ENCODE measurements around the gene MAP3K6. TPM values are rescaled to one million over a fixed set of nuclear protein-coding genes. Genes with fewer than 3 reads are reported as not detected.

MAP3K6 gene
- polyA plus RNA-seq, 1 experiment = 7.6 TPM

GRCh38 chr1:27380766-27381733, 14.3 kb upstream of the MAP3K6 start:
- Histone ChIP-seq H3K27me3 (ENCODE audit: control insufficient read depth, insufficient read depth, low read length) (peaks cover 19% of the 10 kb centered on the region), H3K27ac (ENCODE audit: low read depth, low read length) (peak overlapping the region; percentile 2), H3K9me3 (ENCODE audit: control insufficient read depth, insufficient read depth, low read length) (no peaks in the 10 kb centered on the region), H3K4me3 (ENCODE audit: low read depth, low read length) (no peak overlapping the region)
- POLR2A ChIA-PET = no interaction called here
- CTCF ChIA-PET = interaction anchor here (0.9 to 1.5 kb wide), 3 partner anchors 23 to 81 kb away, joined by 3 to 4 read pairs (median 3); no protein-coding TSS in a partner anchor
- TF ChIP-seq CTCF (IDR thresholded peaks at IDR 0.05; ENCODE audit: low read depth, low read length) = no peak
- DNase-seq (ENCODE audit: low read depth, low spot score) = no peak

GRCh38 chr1:27380224-27380623, 13.5 kb upstream of the MAP3K6 start:
- Histone ChIP-seq H3K4me3 (ENCODE audit: low read depth, low read length) (no peak overlapping the region), H3K9me3 (ENCODE audit: control insufficient read depth, insufficient read depth, low read length) (no peaks in the 10 kb centered on the region), H3K27me3 (ENCODE audit: control insufficient read depth, insufficient read depth, low read length) (peaks cover 21% of the 10 kb centered on the region), H3K27ac (ENCODE audit: low read depth, low read length) (no peak overlapping the region)
- no peak for DNase-seq (ENCODE audit: low read depth, low spot score)
- TF ChIP-seq CTCF (IDR thresholded peaks at IDR 0.05; ENCODE audit: low read depth, low read length) = no peak
- ChIA-PET POLR2A (no interaction called here), CTCF (no interaction called here)

- POLR2A ChIA-PET = no interaction called here
- CTCF ChIA-PET = no interaction called here
- H3K9me3 ChIP-seq (ENCODE audit: control insufficient read depth, insufficient read depth, low read length) = no peaks in the 10 kb centered on the region
These were observed 12.9 kb upstream of the MAP3K6 start for GRCh38 chr1:27379564-27380122.

GRCh38 chr1:27377760-27378495, 11.2 kb upstream of the MAP3K6 start:
- no peaks in the 10 kb centered on the region for H3K9me3 ChIP-seq (ENCODE audit: control insufficient read depth, insufficient read depth, low read length)
- no peak overlapping the region for H3K4me3 ChIP-seq (ENCODE audit: low read depth, low read length)
- TF ChIP-seq CTCF (IDR thresholded peaks at IDR 0.05; ENCODE audit: low read depth, low read length) = no peak
- H3K27me3 ChIP-seq (ENCODE audit: control insufficient read depth, insufficient read depth, low read length) = peaks cover 24% of the 10 kb centered on the region
- H3K27ac ChIP-seq (ENCODE audit: low read depth, low read length) = no peak overlapping the region
- POLR2A ChIA-PET = interaction anchor here (1.5 kb wide), 1 partner anchor 11 kb away, joined by 3 read pairs; the partner anchor contains the start of gene MAP3K6
- CTCF ChIA-PET = interaction anchor here (0.8 to 1.5 kb wide), 2 partner anchors 14 to 82 kb away, joined by 4 to 5 read pairs; no protein-coding TSS in a partner anchor
- DNase-seq (ENCODE audit: low read depth, low spot score) = no peak

More at GRCh38 chr1:27379564-27380122, 12.9 kb upstream of the MAP3K6 start:
- no peak overlapping the region for H3K27ac ChIP-seq (ENCODE audit: low read depth, low read length)
- no peak for DNase-seq (ENCODE audit: low read depth, low spot score)
- H3K27me3 ChIP-seq (ENCODE audit: control insufficient read depth, insufficient read depth, low read length) = peaks cover 24% of the 10 kb centered on the region
- H3K4me3 ChIP-seq (ENCODE audit: low read depth, low read length) = no peak overlapping the region
- TF ChIP-seq CTCF (IDR thresholded peaks at IDR 0.05; ENCODE audit: low read depth, low read length) = no peak
